Measurements from ENCODE around the gene MNAT1. TPM values are rescaled to one million over a fixed set of nuclear protein-coding genes. Genes with fewer than 3 reads are reported as not detected.
A peak's percentile ranks its signal among the peaks of the same experiment; 100 is the strongest.
"Not testable (repeated sequence)": the region's sequence is repeated elsewhere in the genome, so short reads cannot be mapped to it uniquely, and the experiment has no call there.

MNAT1 gene
- total RNA-seq, 1 experiment from 2014 or later, result 79.7 TPM

GRCh38 chr14:60723907-60724618 is 10.5 kb upstream of the MNAT1 start, which contains the start of gene SIX4:
TSS of gene SIX4 (minus strand) at chr14:60724351. CDS start at chr14:60724074, 277 bp downstream.
- H2AFZ ChIP-seq, result peak within 1 kb of the TSS; percentile 88
- peak; percentile 89 to 93 for DNase-seq
- intact Hi-C loops (cut with micrococcal nuclease; ENCODE audit: unreplicated experiment), result loop anchor here (1.0 to 5.0 kb wide), 9 partner anchors 10 to 528 kb away; partner anchors contain the start of genes MNAT1, SIX1, SLC38A6 and TRMT5
- peak within 1 kb of the TSS; percentile 78 for H3K4me3 ChIP-seq
- H3K27ac ChIP-seq, result peak within 1 kb of the TSS; percentile 80
- no peak for TF ChIP-seq EZH2 (IDR thresholded peaks at IDR 0.05; ENCODE audit: low read depth)
- TF ChIP-seq, protein P1, sequence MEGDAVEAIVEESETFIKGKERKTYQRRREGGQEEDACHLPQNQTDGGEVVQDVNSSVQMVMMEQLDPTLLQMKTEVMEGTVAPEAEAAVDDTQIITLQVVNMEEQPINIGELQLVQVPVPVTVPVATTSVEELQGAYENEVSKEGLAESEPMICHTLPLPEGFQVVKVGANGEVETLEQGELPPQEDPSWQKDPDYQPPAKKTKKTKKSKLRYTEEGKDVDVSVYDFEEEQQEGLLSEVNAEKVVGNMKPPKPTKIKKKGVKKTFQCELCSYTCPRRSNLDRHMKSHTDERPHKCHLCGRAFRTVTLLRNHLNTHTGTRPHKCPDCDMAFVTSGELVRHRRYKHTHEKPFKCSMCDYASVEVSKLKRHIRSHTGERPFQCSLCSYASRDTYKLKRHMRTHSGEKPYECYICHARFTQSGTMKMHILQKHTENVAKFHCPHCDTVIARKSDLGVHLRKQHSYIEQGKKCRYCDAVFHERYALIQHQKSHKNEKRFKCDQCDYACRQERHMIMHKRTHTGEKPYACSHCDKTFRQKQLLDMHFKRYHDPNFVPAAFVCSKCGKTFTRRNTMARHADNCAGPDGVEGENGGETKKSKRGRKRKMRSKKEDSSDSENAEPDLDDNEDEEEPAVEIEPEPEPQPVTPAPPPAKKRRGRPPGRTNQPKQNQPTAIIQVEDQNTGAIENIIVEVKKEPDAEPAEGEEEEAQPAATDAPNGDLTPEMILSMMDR (conservative IDR thresholded peaks at IDR 0.05), result no peak
- ChIA-PET CTCF (interaction anchor here (0.6 to 0.7 kb wide), 5 partner anchors 36 to 1625 kb away, joined by 3 to 10 read pairs (median 5); partner anchors contain the start of gene SLC38A6), POLR2A (ENCODE audit: unreplicated experiment) (interaction anchor here (0.6 to 0.8 kb wide), 9 partner anchors 12 to 603 kb away, joined by 3 to 21 read pairs (median 6); no protein-coding TSS in a partner anchor)
- H3K4me2 ChIP-seq, result peak within 1 kb of the TSS; percentile 84
- peaks cover 13% of the 10 kb centered on the region for H3K36me3 ChIP-seq (ENCODE audit: low read depth)
- H3K79me2 ChIP-seq (ENCODE audit: low read depth), result peaks cover 57% of the 10 kb centered on the region
- peaks cover 19% of the 10 kb centered on the region for H4K20me1 ChIP-seq (ENCODE audit: insufficient read depth)
- no peaks in the 10 kb centered on the region for H3K9me2 ChIP-seq (ENCODE audit: insufficient read depth)
- H3K4me1 ChIP-seq (replicated peaks; ENCODE audit: insufficient read depth), result peaks cover 27% of the 10 kb centered on the region
- no peaks in the 10 kb centered on the region for H3K9me3 ChIP-seq (ENCODE audit: insufficient read depth, low read depth)
- H3F3A ChIP-seq (ENCODE audit: insufficient read depth, low read depth), result peaks cover 9% of the 10 kb centered on the region; the same call in 1 of the 2 replicates
- no TSS peak for BruUV-seq (replicated peaks)
- H3K27me3 ChIP-seq (ENCODE audit: insufficient read depth, low read depth), result no peaks in the 10 kb centered on the region

GRCh38 chr14:60731291-60731690 is 3.3 kb upstream of the MNAT1 start:
- H3K4me2 ChIP-seq; H4K20me1 ChIP-seq (ENCODE audit: insufficient read depth); H3K9me3 ChIP-seq (ENCODE audit: insufficient read depth, low read depth); H2AFZ ChIP-seq; POLR2A ChIA-PET (ENCODE audit: unreplicated experiment); H3K9me2 ChIP-seq (ENCODE audit: insufficient read depth); H3K27ac ChIP-seq; H3K36me3 ChIP-seq (ENCODE audit: low read depth); CTCF ChIA-PET; H3F3A ChIP-seq (ENCODE audit: insufficient read depth, low read depth); intact Hi-C loops (cut with micrococcal nuclease; ENCODE audit: unreplicated experiment); BruUV-seq (replicated peaks); DNase-seq; H3K4me3 ChIP-seq; H3K27me3 ChIP-seq (ENCODE audit: insufficient read depth, low read depth): not testable (repeated sequence)
- Histone ChIP-seq H3K79me2 (ENCODE audit: low read depth) (peaks cover 17% of the 10 kb centered on the region), H3K4me1 (replicated peaks; ENCODE audit: insufficient read depth) (peaks cover 15% of the 10 kb centered on the region)

- Histone ChIP-seq H3K27me3 (ENCODE audit: insufficient read depth, low read depth) (no peaks in the 10 kb centered on the region), H3K36me3 (ENCODE audit: low read depth) (no peaks in the 10 kb centered on the region), H3K4me2 (no peak overlapping the region), H4K20me1 (ENCODE audit: insufficient read depth) (no peaks in the 10 kb centered on the region), H3K9me2 (ENCODE audit: insufficient read depth) (no peaks in the 10 kb centered on the region), H3K9me3 (ENCODE audit: insufficient read depth, low read depth) (no peaks in the 10 kb centered on the region), H3K79me2 (ENCODE audit: low read depth) (peaks cover 34% of the 10 kb centered on the region), H3K27ac (no peak overlapping the region), H3K4me3 (no peak overlapping the region), H2AFZ (no peak overlapping the region), H3K4me1 (replicated peaks; ENCODE audit: insufficient read depth) (peaks cover 24% of the 10 kb centered on the region), H3F3A (ENCODE audit: insufficient read depth, low read depth) (no peaks in the 10 kb centered on the region; the same call in 1 of the 2 replicates)
- ChIA-PET CTCF (interaction anchor here (0.5 kb wide), 1 partner anchor 19 kb away, joined by 3 read pairs; no protein-coding TSS in a partner anchor), POLR2A (ENCODE audit: unreplicated experiment) (no interaction called here)
- no TSS peak for BruUV-seq (replicated peaks)
- no peak for DNase-seq
- no peak for TF ChIP-seq EZH2 (IDR thresholded peaks at IDR 0.05; ENCODE audit: low read depth)
- TF ChIP-seq, protein P1 (conservative IDR thresholded peaks at IDR 0.05), result no peak
- intact Hi-C loops (cut with micrococcal nuclease; ENCODE audit: unreplicated experiment), result no loop called here
Measured at GRCh38 chr14:60732840-60733483, 1.6 kb upstream of the MNAT1 start.

All from PC-9 (cell line).